ENCODE data around the gene KRABD2.

The KRABD2 gene

GRCh38 chr17:8376271-8377067, at the start of gene KRABD2 (continued):
- TF ChIP-seq, protein P1, sequence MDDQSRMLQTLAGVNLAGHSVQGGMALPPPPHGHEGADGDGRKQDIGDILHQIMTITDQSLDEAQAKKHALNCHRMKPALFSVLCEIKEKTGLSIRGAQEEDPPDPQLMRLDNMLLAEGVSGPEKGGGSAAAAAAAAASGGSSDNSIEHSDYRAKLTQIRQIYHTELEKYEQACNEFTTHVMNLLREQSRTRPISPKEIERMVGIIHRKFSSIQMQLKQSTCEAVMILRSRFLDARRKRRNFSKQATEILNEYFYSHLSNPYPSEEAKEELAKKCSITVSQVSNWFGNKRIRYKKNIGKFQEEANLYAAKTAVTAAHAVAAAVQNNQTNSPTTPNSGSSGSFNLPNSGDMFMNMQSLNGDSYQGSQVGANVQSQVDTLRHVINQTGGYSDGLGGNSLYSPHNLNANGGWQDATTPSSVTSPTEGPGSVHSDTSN (IDR thresholded peaks at IDR 0.05; ENCODE audit: insufficient replicate concordance, low read depth, low read length): peak; percentile 25
- TF ChIP-seq RELA (IDR thresholded peaks at IDR 0.05; ENCODE audit: borderline replicate concordance, partially characterized antibody) (peak; percentile 10), PAX5 (IDR thresholded peaks at IDR 0.05; ENCODE audit: borderline replicate concordance, low read depth, low read length) (0 out of 2 replicates have a peak, but pooled peaks have one; percentile 52), BACH1 (IDR thresholded peaks at IDR 0.05; ENCODE audit: borderline replicate concordance) (peak; percentile 85), FOS (IDR thresholded peaks at IDR 0.05; ENCODE audit: borderline replicate concordance, extremely low read depth, insufficient read length) (no peak), IKZF1 (conservative IDR thresholded peaks at IDR 0.05) (0 out of 2 replicates have a peak, but pooled peaks have one; percentile 27), TARDBP (IDR thresholded peaks at IDR 0.05; ENCODE audit: borderline replicate concordance) (peak; percentile 44; the same call in 1 of the 2 replicates), ZNF274 (IDR thresholded peaks at IDR 0.05; ENCODE audit: insufficient read depth, insufficient read length) (no peak), ETV6 (conservative IDR thresholded peaks at IDR 0.05 in 1 of 2, IDR thresholded peaks at IDR 0.05 in 1 of 2; ENCODE audit: borderline replicate concordance in 1 of 2, low read depth in 1 of 2) (no peak), KDM1A (IDR thresholded peaks at IDR 0.05; ENCODE audit: borderline replicate concordance) (no peak), ESRRA (IDR thresholded peaks at IDR 0.05; ENCODE audit: low read length) (peak; percentile 95), CBFB (IDR thresholded peaks at IDR 0.05; ENCODE audit: low read depth) (0 out of 2 replicates have a peak, but pooled peaks have one; percentile 57), BCL3 (IDR thresholded peaks at IDR 0.05; ENCODE audit: borderline replicate concordance, insufficient read depth, low read depth, low read length, poor library complexity, severe bottlenecking) (peak; percentile 99), JUNB (IDR thresholded peaks at IDR 0.05) (no peak), MXI1 (IDR thresholded peaks at IDR 0.05; ENCODE audit: low read depth, low read length) (no peak), CREM (IDR thresholded peaks at IDR 0.05; ENCODE audit: low read depth) (0 out of 2 replicates have a peak, but pooled peaks have one; percentile 35), TCF3 (IDR thresholded peaks at IDR 0.05; ENCODE audit: borderline replicate concordance, insufficient read depth, low read depth, low read length) (peak; percentile 81), HDAC6 (IDR thresholded peaks at IDR 0.05; ENCODE audit: unreplicated experiment) (peak; percentile 61)
- TF ChIP-seq, protein P2, sequence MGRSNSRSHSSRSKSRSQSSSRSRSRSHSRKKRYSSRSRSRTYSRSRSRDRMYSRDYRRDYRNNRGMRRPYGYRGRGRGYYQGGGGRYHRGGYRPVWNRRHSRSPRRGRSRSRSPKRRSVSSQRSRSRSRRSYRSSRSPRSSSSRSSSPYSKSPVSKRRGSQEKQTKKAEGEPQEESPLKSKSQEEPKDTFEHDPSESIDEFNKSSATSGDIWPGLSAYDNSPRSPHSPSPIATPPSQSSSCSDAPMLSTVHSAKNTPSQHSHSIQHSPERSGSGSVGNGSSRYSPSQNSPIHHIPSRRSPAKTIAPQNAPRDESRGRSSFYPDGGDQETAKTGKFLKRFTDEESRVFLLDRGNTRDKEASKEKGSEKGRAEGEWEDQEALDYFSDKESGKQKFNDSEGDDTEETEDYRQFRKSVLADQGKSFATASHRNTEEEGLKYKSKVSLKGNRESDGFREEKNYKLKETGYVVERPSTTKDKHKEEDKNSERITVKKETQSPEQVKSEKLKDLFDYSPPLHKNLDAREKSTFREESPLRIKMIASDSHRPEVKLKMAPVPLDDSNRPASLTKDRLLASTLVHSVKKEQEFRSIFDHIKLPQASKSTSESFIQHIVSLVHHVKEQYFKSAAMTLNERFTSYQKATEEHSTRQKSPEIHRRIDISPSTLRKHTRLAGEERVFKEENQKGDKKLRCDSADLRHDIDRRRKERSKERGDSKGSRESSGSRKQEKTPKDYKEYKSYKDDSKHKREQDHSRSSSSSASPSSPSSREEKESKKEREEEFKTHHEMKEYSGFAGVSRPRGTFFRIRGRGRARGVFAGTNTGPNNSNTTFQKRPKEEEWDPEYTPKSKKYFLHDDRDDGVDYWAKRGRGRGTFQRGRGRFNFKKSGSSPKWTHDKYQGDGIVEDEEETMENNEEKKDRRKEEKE (IDR thresholded peaks at IDR 0.05): peak; percentile 63; the same call in 1 of the 2 replicates
- TF ChIP-seq, protein P3, sequence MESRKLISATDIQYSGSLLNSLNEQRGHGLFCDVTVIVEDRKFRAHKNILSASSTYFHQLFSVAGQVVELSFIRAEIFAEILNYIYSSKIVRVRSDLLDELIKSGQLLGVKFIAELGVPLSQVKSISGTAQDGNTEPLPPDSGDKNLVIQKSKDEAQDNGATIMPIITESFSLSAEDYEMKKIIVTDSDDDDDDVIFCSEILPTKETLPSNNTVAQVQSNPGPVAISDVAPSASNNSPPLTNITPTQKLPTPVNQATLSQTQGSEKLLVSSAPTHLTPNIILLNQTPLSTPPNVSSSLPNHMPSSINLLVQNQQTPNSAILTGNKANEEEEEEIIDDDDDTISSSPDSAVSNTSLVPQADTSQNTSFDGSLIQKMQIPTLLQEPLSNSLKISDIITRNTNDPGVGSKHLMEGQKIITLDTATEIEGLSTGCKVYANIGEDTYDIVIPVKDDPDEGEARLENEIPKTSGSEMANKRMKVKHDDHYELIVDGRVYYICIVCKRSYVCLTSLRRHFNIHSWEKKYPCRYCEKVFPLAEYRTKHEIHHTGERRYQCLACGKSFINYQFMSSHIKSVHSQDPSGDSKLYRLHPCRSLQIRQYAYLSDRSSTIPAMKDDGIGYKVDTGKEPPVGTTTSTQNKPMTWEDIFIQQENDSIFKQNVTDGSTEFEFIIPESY (IDR thresholded peaks at IDR 0.05): no peak
- TF ChIP-seq, protein P4, sequence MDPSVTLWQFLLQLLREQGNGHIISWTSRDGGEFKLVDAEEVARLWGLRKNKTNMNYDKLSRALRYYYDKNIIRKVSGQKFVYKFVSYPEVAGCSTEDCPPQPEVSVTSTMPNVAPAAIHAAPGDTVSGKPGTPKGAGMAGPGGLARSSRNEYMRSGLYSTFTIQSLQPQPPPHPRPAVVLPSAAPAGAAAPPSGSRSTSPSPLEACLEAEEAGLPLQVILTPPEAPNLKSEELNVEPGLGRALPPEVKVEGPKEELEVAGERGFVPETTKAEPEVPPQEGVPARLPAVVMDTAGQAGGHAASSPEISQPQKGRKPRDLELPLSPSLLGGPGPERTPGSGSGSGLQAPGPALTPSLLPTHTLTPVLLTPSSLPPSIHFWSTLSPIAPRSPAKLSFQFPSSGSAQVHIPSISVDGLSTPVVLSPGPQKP (IDR thresholded peaks at IDR 0.05; ENCODE audit: low read depth, low read length): peak; percentile 47; the same call in 1 of the 2 replicates

All from GM12878 (cell line).